NT2/D1 (cell line): ENCODE results near the gene RIC3.

Experiments used
- SUZ12 ChIP-seq: IDR thresholded peaks from 2 replicates; pipeline ENCODE4 v1.6.1; 2011; ENCODE audit not compliant: insufficient read length, insufficient read depth; ENCODE audit errors: extremely low read depth
- YY1 ChIP-seq: IDR thresholded peaks from 2 replicates; pipeline ENCODE4 v1.6.1; 2011; ENCODE audit not compliant: insufficient read length, insufficient read depth
- ZNF274 ChIP-seq: IDR thresholded peaks from 2 replicates; pipeline ENCODE4 v1.6.1; 2011; ENCODE audit warnings: mild to moderate bottlenecking, low read depth, low read length

DNA sequence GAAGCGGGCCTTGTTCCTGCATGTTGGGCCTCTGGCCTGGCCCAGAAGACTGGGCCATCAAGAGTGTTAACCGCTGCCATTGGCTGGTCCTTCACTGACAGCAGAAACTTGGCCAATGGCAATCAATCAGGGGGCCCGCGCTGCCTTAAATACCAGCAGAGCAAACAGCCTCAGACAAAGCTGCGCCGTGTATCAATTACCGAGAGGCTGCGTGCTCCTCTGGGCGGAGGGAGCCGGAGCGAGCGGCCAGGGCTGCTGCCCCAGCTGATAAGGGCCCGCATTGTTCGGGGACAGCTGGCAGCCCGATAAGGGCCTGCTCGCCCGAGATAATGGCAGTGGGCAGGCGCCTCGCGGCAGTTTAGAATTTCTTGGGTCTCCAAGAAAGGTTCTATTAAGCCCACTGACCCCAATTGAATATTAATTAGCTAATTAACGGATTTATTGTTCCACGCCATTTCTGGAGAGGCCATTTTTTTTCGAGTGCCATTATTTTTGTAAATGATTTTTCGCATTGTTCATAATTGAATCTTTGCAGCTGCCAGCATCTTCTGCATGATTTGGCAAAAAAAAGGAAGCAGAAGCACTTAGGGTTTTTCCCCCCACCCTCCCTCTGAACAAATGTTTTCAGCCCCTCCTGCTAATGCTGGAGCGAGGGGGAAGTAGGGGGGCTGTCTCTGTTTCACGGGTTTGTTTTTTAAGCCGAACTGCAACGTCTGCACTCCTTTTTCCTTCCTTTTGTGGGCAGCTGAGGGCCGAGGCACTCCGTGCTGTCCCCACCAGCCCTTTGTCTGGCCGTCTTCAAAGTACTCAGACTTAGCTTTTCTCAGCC is 37.6 kb upstream of the RIC3 start:
- TF ChIP-seq YY1 (no peak), ZNF274 (no peak), SUZ12 (no peak)
